ENCODE data around the gene PKNOX2. TPM values are rescaled to one million over a fixed set of nuclear protein-coding genes. Genes with fewer than 3 reads are reported as not detected.

The PKNOX2 gene
- total and polyA plus RNA-seq, 4 donors: 3.1 to 10.6 (median 7.9) TPM

DNA sequence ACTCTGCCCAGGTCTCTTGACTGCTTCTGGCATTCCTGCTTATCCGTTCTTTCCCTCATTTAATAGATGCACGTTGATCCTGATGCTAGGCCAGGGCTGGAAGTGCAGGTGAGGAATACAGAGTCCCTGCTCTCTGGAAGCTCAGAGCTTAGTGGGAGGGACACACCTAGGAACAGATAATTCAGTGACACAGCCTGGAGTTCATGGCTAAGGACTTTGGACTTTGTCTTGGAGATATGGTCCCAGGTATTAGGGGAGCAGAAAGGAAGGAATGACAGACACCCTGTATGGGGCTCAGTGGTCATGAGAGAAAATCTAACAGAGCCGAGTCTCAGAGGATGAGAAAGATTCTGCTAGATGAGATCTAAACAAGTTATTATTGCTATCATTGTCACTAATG lies 160.6 kb downstream of the PKNOX2 start:
- 82 to 99% methylated on average over 3 of the region's 3 CpGs for WGBS, 2 donors
- no peak overlapping the region for H3K27ac ChIP-seq (ENCODE audit: low read depth in 1 of 2, low read length in 1 of 2)
- peaks cover 0 to 2% (median 0%) of the 10 kb centered on the region in 4 donors for H3K9me3 ChIP-seq (ENCODE audit: control insufficient read depth in 4 of 4, insufficient read depth in 3 of 4, low read length in 3 of 4)
- no peak for ATAC-seq (ENCODE audit: insufficient read depth, low FRiP score)
- no peak for DNase-seq
- H3K27me3 ChIP-seq (ENCODE audit: control insufficient read depth in 3 of 3, insufficient read depth in 3 of 3, low read length in 2 of 3): no peaks in the 10 kb centered on the region
- no peaks in the 10 kb centered on the region for H3K36me3 ChIP-seq (ENCODE audit: control insufficient read depth in 4 of 4, insufficient read depth in 4 of 4, low read length in 4 of 4)
- no peak overlapping the region for H3K4me3 ChIP-seq
- no peak overlapping the region for H3K9ac ChIP-seq (ENCODE audit: insufficient read depth in 1 of 2, low read length in 2 of 2)
- TF ChIP-seq, protein P1, sequence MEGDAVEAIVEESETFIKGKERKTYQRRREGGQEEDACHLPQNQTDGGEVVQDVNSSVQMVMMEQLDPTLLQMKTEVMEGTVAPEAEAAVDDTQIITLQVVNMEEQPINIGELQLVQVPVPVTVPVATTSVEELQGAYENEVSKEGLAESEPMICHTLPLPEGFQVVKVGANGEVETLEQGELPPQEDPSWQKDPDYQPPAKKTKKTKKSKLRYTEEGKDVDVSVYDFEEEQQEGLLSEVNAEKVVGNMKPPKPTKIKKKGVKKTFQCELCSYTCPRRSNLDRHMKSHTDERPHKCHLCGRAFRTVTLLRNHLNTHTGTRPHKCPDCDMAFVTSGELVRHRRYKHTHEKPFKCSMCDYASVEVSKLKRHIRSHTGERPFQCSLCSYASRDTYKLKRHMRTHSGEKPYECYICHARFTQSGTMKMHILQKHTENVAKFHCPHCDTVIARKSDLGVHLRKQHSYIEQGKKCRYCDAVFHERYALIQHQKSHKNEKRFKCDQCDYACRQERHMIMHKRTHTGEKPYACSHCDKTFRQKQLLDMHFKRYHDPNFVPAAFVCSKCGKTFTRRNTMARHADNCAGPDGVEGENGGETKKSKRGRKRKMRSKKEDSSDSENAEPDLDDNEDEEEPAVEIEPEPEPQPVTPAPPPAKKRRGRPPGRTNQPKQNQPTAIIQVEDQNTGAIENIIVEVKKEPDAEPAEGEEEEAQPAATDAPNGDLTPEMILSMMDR (IDR thresholded peaks at IDR 0.05; ENCODE audit: control extremely low read depth, extremely low read depth): no peak
- H3K4me1 ChIP-seq (ENCODE audit: control insufficient read depth in 5 of 5, insufficient read depth in 5 of 5, low read length in 5 of 5): peaks cover 0 to 27% (median 7%) of the 10 kb centered on the region in 5 donors

DNA sequence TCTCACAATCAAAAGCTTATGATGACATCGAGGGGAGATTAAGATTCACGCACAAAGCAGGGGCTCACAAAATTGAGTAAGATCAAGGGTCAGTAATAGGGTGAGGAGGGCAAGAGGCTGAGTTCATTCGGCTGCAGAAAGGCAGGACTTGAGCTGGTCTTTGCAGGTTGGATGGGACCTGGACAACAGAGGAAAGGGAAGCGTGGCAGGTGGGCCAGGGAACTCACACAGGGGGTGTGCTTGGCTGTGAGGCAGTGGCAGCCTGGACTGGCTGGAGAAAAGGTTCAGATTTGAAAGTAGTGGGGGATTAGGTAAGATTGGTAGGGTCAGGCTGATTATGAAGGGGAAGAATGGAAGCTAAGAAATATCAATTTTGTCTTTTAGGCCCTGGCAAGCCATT lies 161.6 kb downstream of the PKNOX2 start:
- Histone ChIP-seq H3K27ac (ENCODE audit: low read depth in 1 of 2, low read length in 1 of 2) (no peak overlapping the region), H3K9me3 (ENCODE audit: control insufficient read depth in 4 of 4, insufficient read depth in 3 of 4, low read length in 3 of 4) (peaks cover 0 to 2% (median 0%) of the 10 kb centered on the region in 4 donors), H3K27me3 (ENCODE audit: control insufficient read depth in 3 of 3, insufficient read depth in 3 of 3, low read length in 2 of 3) (no peaks in the 10 kb centered on the region), H3K36me3 (ENCODE audit: control insufficient read depth in 4 of 4, insufficient read depth in 4 of 4, low read length in 4 of 4) (no peaks in the 10 kb centered on the region), H3K4me1 (ENCODE audit: control insufficient read depth in 5 of 5, insufficient read depth in 5 of 5, low read length in 5 of 5) (peaks cover 0 to 27% (median 7%) of the 10 kb centered on the region in 5 donors), H3K9ac (ENCODE audit: insufficient read depth in 1 of 2, low read length in 2 of 2) (no peak overlapping the region), H3K4me3 (no peak overlapping the region)
- TF ChIP-seq, protein P1 (IDR thresholded peaks at IDR 0.05; ENCODE audit: control extremely low read depth, extremely low read depth): no peak
- 89 to 90% methylated on average over 4 of the region's 4 CpGs for WGBS, 2 donors
- ATAC-seq (ENCODE audit: insufficient read depth, low FRiP score) (no peak), DNase-seq (no peak)

DNA sequence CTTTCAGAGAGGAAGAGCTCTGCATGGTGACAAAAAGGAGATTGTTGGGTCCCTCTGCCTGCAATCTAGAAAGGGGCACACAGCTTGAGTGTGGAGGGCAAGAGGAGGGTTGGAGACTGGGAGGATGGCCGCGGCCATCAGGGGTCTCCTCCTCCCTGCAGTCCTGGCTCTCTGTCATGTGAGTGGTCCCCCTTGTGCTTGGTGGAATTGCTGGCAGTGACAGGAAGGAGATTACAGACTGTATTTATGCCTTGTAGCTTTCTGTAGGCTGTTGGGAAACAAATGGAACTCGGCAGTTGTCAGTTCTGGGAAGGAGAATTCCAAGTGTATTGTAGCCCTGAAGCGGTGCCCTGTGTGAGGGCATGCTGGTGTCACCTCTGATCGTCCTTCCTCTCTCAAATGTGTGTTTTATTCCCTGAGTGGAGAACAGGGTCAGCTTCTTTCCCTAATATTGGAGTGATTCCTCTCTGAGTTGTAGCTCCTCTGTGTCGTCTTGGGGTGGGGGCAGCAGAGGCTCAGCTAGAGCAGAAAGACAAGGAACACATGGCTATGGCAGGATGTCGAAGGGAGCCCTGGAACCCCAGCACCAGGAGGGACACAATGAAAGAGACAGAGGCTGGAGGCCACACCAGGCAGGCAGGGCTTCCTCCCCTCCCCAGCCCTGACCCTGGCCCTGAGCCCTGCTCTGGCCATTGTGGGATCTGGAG lies 163.1 kb downstream of the PKNOX2 start:
- Histone ChIP-seq H3K36me3 (ENCODE audit: control insufficient read depth in 4 of 4, insufficient read depth in 4 of 4, low read length in 4 of 4) (no peaks in the 10 kb centered on the region), H3K4me3 (no peak overlapping the region), H3K9me3 (ENCODE audit: control insufficient read depth in 4 of 4, insufficient read depth in 3 of 4, low read length in 3 of 4) (peaks cover 0 to 2% (median 0%) of the 10 kb centered on the region in 4 donors), H3K4me1 (ENCODE audit: control insufficient read depth in 5 of 5, insufficient read depth in 5 of 5, low read length in 5 of 5) (peaks cover 0 to 30% (median 7%) of the 10 kb centered on the region in 5 donors), H3K9ac (ENCODE audit: insufficient read depth in 1 of 2, low read length in 2 of 2) (peak overlapping the region in 1 of 2 donors; percentile 38), H3K27ac (ENCODE audit: low read depth in 1 of 2, low read length in 1 of 2) (peak overlapping the region in 1 of 2 donors; percentile 26), H3K27me3 (ENCODE audit: control insufficient read depth in 3 of 3, insufficient read depth in 3 of 3, low read length in 2 of 3) (no peaks in the 10 kb centered on the region)
- WGBS, 2 donors: 72 to 74% methylated on average over 7 of the region's 7 CpGs
- TF ChIP-seq, protein P1 (IDR thresholded peaks at IDR 0.05; ENCODE audit: control extremely low read depth, extremely low read depth): no peak
- ATAC-seq (ENCODE audit: insufficient read depth, low FRiP score) (no peak), DNase-seq (peak; percentile 72 to 79 (median 79))

All from lung (tissue), 12 donors.